Measurements from ENCODE around the gene RGS18. TPM values are rescaled to one million over a fixed set of nuclear protein-coding genes. Genes with fewer than 3 reads are reported as not detected.
"Not testable (repeated sequence)": the region's sequence is repeated elsewhere in the genome, so short reads cannot be mapped to it uniquely, and the experiment has no call there.

RGS18 gene
- total RNA-seq, 2 experiments from 2014 or later = 14.6 TPM; not detected in 1

DNA sequence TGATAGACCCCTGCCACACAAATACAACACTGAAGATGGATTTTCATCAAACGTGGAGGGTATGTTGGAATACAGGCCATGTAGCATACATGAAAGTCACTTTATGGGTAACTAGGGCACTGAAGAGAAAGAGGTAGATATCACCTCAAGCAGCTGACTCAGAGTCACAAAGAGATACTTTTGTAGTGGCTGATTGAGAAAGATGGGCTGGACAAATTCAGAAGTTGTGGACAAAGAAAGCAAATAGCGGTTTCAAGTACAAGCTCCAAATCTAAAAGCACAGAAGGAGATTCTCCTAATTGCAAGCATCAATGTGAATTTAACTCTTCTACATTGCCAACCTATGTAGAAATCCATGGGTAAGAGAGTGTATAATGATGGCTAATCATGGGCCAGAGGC is 35.0 kb upstream of the RGS18 start:
- Histone ChIP-seq H4K20me1 (ENCODE audit: insufficient read depth, low read length) (no peaks in the 10 kb centered on the region), H3K36me3 (ENCODE audit: insufficient read depth, low read length) (no peaks in the 10 kb centered on the region), H3K4me2 (ENCODE audit: low read length) (no peak overlapping the region), H3K4me3 (ENCODE audit: low read depth, low read length, poor library complexity, severe bottlenecking) (no peak overlapping the region), H2AFZ (ENCODE audit: low read length) (no peak overlapping the region), H3K79me2 (ENCODE audit: insufficient read depth, low read depth, low read length) (no peaks in the 10 kb centered on the region), H3K4me1 (ENCODE audit: insufficient read depth, low read length, poor library complexity, severe bottlenecking) (no peaks in the 10 kb centered on the region), H3K27ac (ENCODE audit: low read depth, low read length, poor library complexity, severe bottlenecking) (no peak overlapping the region), H3K9me3 (ENCODE audit: low read length) (no peaks in the 10 kb centered on the region), H3K9me2 (ENCODE audit: insufficient read depth, low read length) (no peaks in the 10 kb centered on the region)
- DNase-seq (ENCODE audit: low spot score) = no peak
- BruUV-seq (replicated peaks) = no TSS peak
- intact Hi-C loops (cut with micrococcal nuclease; ENCODE audit: unreplicated experiment) = no loop called here
- CTCF ChIA-PET (ENCODE audit: unreplicated experiment) = no interaction called here
- TF ChIP-seq EZH2phosphoT487 (IDR thresholded peaks at IDR 0.05; ENCODE audit: borderline replicate concordance, low read depth, low read length) = no peak
- no peak for TF ChIP-seq CTCF (conservative IDR thresholded peaks at IDR 0.05; ENCODE audit: low read length)
- POLR2A ChIA-PET = no interaction called here

GRCh38 chr1:192126030-192126619 is 32.1 kb upstream of the RGS18 start:
- no peak overlapping the region for H3K27ac ChIP-seq (ENCODE audit: low read depth, low read length, poor library complexity, severe bottlenecking)
- H3K36me3 ChIP-seq (ENCODE audit: insufficient read depth, low read length) = no peaks in the 10 kb centered on the region
- H3K9me2 ChIP-seq (ENCODE audit: insufficient read depth, low read length) = no peaks in the 10 kb centered on the region
- no TSS peak for BruUV-seq (replicated peaks)
- no peak for TF ChIP-seq EZH2phosphoT487 (IDR thresholded peaks at IDR 0.05; ENCODE audit: borderline replicate concordance, low read depth, low read length)
- TF ChIP-seq CTCF (conservative IDR thresholded peaks at IDR 0.05; ENCODE audit: low read length) = no peak
- no peak overlapping the region for H3K4me3 ChIP-seq (ENCODE audit: low read depth, low read length, poor library complexity, severe bottlenecking)
- no peaks in the 10 kb centered on the region for H3K4me1 ChIP-seq (ENCODE audit: insufficient read depth, low read length, poor library complexity, severe bottlenecking)
- H2AFZ ChIP-seq (ENCODE audit: low read length) = no peak overlapping the region
- no peak overlapping the region for H3K4me2 ChIP-seq (ENCODE audit: low read length)
- intact Hi-C loops (cut with micrococcal nuclease; ENCODE audit: unreplicated experiment) = no loop called here
- no peak for DNase-seq (ENCODE audit: low spot score)
- H3K79me2 ChIP-seq (ENCODE audit: insufficient read depth, low read depth, low read length) = no peaks in the 10 kb centered on the region
- no peaks in the 10 kb centered on the region for H4K20me1 ChIP-seq (ENCODE audit: insufficient read depth, low read length)
- H3K9me3 ChIP-seq (ENCODE audit: low read length) = no peaks in the 10 kb centered on the region
- POLR2A ChIA-PET = no interaction called here
- CTCF ChIA-PET (ENCODE audit: unreplicated experiment) = no interaction called here

- Histone ChIP-seq H2AFZ (ENCODE audit: low read length) (no peak overlapping the region), H3K4me1 (ENCODE audit: insufficient read depth, low read length, poor library complexity, severe bottlenecking) (no peaks in the 10 kb centered on the region), H3K9me2 (ENCODE audit: insufficient read depth, low read length) (no peaks in the 10 kb centered on the region), H4K20me1 (ENCODE audit: insufficient read depth, low read length) (no peaks in the 10 kb centered on the region), H3K9me3 (ENCODE audit: low read length) (no peaks in the 10 kb centered on the region), H3K79me2 (ENCODE audit: insufficient read depth, low read depth, low read length) (no peaks in the 10 kb centered on the region), H3K27ac (ENCODE audit: low read depth, low read length, poor library complexity, severe bottlenecking) (no peak overlapping the region), H3K4me3 (ENCODE audit: low read depth, low read length, poor library complexity, severe bottlenecking) (no peak overlapping the region), H3K36me3 (ENCODE audit: insufficient read depth, low read length) (no peaks in the 10 kb centered on the region), H3K4me2 (ENCODE audit: low read length) (no peak overlapping the region)
- ChIA-PET POLR2A (no interaction called here), CTCF (ENCODE audit: unreplicated experiment) (no interaction called here)
- BruUV-seq (replicated peaks) = no TSS peak
- no peak for TF ChIP-seq EZH2phosphoT487 (IDR thresholded peaks at IDR 0.05; ENCODE audit: borderline replicate concordance, low read depth, low read length)
- TF ChIP-seq CTCF (conservative IDR thresholded peaks at IDR 0.05; ENCODE audit: low read length) = no peak
- intact Hi-C loops (cut with micrococcal nuclease; ENCODE audit: unreplicated experiment) = no loop called here
- DNase-seq (ENCODE audit: low spot score) = no peak
Measured at GRCh38 chr1:192130175-192130574, 28.1 kb upstream of the RGS18 start.

GRCh38 chr1:192130865-192131264 is 27.4 kb upstream of the RGS18 start:
- H3K36me3 ChIP-seq (ENCODE audit: insufficient read depth, low read length); H4K20me1 ChIP-seq (ENCODE audit: insufficient read depth, low read length); H3K4me3 ChIP-seq (ENCODE audit: low read depth, low read length, poor library complexity, severe bottlenecking); H3K4me2 ChIP-seq (ENCODE audit: low read length); H3K27ac ChIP-seq (ENCODE audit: low read depth, low read length, poor library complexity, severe bottlenecking); H2AFZ ChIP-seq (ENCODE audit: low read length); BruUV-seq (replicated peaks); H3K9me3 ChIP-seq (ENCODE audit: low read length); H3K4me1 ChIP-seq (ENCODE audit: insufficient read depth, low read length, poor library complexity, severe bottlenecking); H3K9me2 ChIP-seq (ENCODE audit: insufficient read depth, low read length); DNase-seq (ENCODE audit: low spot score); H3K79me2 ChIP-seq (ENCODE audit: insufficient read depth, low read depth, low read length); intact Hi-C loops (cut with micrococcal nuclease; ENCODE audit: unreplicated experiment): not testable (repeated sequence)
- POLR2A ChIA-PET = interaction anchor here (0.6 kb wide), 1 partner anchor 343 kb away, joined by 4 read pairs; no protein-coding TSS in a partner anchor
- CTCF ChIA-PET (ENCODE audit: unreplicated experiment) = interaction anchor here (1.1 kb wide), 1 partner anchor 12 kb away, joined by 5 read pairs; no protein-coding TSS in a partner anchor
